GM12874 (cell line): ENCODE results near the gene TCF7.

Experiments
- TF ChIP-seq, protein P1 (sequence below): IDR thresholded peaks from 2 replicates; pipeline ENCODE4 v1.5.1; 2011; ENCODE audit warnings: low read depth, mild to moderate bottlenecking, control low read depth, low read length, moderate library complexity; ENCODE audit not compliant: insufficient read depth

The TCF7 gene

DNA sequence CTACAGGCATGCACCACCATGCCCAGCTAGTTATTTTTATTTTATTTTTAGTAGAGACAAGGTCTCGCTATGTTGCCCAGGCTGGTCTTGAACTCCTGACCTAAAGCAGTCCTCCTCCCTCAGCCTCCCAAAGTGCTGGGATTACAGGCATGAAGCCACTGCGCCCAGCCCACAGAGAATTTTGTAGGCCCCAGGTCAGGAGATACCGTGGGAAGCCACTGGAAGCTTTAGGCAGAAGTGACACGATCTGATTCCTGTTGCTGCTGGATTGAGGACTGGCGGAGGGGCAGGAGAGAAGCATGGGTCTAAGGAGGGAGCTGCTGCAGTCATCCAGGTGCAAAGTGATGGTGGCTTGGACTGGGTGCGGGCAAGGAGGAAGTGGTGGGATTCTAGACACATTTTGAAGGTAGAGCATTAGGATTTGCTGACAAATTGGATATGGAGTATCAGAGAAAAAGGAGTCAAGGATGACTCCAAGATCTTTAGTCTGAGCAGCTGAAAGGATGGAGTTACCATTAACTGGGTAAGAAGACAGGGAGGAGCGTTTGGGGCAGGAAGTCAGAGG, 20.7 kb downstream of the TCF7 start:
- TF ChIP-seq, protein P1, sequence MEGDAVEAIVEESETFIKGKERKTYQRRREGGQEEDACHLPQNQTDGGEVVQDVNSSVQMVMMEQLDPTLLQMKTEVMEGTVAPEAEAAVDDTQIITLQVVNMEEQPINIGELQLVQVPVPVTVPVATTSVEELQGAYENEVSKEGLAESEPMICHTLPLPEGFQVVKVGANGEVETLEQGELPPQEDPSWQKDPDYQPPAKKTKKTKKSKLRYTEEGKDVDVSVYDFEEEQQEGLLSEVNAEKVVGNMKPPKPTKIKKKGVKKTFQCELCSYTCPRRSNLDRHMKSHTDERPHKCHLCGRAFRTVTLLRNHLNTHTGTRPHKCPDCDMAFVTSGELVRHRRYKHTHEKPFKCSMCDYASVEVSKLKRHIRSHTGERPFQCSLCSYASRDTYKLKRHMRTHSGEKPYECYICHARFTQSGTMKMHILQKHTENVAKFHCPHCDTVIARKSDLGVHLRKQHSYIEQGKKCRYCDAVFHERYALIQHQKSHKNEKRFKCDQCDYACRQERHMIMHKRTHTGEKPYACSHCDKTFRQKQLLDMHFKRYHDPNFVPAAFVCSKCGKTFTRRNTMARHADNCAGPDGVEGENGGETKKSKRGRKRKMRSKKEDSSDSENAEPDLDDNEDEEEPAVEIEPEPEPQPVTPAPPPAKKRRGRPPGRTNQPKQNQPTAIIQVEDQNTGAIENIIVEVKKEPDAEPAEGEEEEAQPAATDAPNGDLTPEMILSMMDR, result no peak

GRCh38 chr5:134136221-134136631, 21.7 kb downstream of the TCF7 start:
- TF ChIP-seq, protein P1, result no peak

- TF ChIP-seq, protein P1, result no peak
These were observed 22.3 kb downstream of the TCF7 start for GRCh38 chr5:134136771-134137170.

GRCh38 chr5:134138416-134139376, 24.2 kb downstream of the TCF7 start:
- TF ChIP-seq, protein P1, result no peak

DNA sequence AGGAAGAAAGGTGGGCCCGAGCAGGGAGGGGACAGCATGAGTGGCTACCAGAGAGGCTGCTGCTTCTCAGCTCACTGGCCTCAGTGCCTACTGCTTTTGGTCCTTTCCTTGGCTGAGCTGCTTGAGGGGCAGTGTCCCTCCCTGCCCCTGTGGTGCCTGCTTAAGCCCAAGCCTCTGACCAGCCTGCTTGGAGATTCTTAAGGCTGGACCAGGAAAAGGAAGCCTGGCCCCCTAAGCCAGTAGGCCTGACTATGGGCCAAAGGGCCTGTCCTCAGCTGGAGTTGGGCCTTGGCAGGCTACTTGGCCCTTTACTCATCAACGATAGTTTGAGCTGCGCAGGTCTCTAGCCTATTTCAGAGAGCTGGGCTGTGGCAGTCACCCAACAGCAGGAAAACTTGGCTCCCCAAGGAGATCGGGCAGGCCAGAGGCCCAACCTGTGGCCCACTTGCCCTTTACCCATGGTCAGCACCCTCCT, 24.9 kb downstream of the TCF7 start:
- TF ChIP-seq, protein P1, result no peak

- TF ChIP-seq, protein P1, result no peak
These were observed 25.5 kb downstream of the TCF7 start for GRCh38 chr5:134139891-134140469.

DNA sequence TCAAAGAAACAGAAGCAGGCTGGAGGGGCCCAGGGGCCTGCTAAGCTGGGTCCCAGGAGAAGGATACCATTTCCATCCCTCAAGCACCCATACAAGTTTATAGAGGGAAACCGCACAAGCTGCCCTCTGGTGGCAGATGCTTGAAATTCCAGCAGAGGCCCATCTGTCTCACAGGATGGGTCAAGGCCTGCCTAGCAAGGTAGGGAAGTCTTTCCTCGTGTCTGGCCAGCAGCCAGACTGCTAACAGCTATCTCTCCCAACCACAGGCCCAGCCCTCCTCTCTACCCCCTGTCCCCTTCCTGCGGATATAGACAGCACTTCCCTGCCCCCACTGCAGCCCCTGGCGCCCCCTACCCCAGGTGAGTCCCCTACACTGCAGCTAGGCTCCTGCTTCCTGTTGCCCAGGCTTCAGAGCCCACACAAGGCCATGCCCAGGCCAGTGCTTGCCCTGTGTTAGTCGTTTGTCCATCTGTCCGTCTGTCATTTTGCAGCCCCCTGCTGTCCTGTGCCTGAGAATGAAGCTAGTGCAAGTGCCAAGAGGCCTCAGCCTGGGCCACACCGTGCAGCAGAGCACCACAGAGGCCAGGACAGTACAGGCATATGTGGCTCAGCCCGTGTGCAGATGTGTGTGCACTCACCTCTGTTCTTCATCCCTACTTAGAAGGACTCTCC, 26.2 kb downstream of the TCF7 start:
- TF ChIP-seq, protein P1, result peak; percentile 83
